ENCODE measurements around the gene CASP9. TPM values are rescaled to one million over a fixed set of nuclear protein-coding genes. Genes with fewer than 3 reads are reported as not detected.

CASP9 gene
- total RNA-seq, 4 donors from 2014 or later, result 8.8 to 22.6 (median 15.5) TPM

GRCh38 chr1:15444468-15445389 is 79.3 kb downstream of the CASP9 start:
- WGBS, 2 donors, result 84 to 85% methylated on average over 5 to 6 of the region's 17 CpGs
- Histone ChIP-seq H3K27me3 (peaks cover 0 to 17% (median 0%) of the 10 kb centered on the region in 4 donors), H3K9me3 (no peaks in the 10 kb centered on the region), H3K27ac (no peak overlapping the region), H3K4me1 (no peaks in the 10 kb centered on the region), H3K36me3 (no peaks in the 10 kb centered on the region), H3K4me3 (no peak overlapping the region)
- DNase-seq, result no peak
- no peak for TF ChIP-seq POLR2A (IDR thresholded peaks at IDR 0.05)
- TF ChIP-seq, protein P1, sequence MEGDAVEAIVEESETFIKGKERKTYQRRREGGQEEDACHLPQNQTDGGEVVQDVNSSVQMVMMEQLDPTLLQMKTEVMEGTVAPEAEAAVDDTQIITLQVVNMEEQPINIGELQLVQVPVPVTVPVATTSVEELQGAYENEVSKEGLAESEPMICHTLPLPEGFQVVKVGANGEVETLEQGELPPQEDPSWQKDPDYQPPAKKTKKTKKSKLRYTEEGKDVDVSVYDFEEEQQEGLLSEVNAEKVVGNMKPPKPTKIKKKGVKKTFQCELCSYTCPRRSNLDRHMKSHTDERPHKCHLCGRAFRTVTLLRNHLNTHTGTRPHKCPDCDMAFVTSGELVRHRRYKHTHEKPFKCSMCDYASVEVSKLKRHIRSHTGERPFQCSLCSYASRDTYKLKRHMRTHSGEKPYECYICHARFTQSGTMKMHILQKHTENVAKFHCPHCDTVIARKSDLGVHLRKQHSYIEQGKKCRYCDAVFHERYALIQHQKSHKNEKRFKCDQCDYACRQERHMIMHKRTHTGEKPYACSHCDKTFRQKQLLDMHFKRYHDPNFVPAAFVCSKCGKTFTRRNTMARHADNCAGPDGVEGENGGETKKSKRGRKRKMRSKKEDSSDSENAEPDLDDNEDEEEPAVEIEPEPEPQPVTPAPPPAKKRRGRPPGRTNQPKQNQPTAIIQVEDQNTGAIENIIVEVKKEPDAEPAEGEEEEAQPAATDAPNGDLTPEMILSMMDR (IDR thresholded peaks at IDR 0.05), result no peak
- intact Hi-C loops (cut with DNase I), result no loop called here

DNA sequence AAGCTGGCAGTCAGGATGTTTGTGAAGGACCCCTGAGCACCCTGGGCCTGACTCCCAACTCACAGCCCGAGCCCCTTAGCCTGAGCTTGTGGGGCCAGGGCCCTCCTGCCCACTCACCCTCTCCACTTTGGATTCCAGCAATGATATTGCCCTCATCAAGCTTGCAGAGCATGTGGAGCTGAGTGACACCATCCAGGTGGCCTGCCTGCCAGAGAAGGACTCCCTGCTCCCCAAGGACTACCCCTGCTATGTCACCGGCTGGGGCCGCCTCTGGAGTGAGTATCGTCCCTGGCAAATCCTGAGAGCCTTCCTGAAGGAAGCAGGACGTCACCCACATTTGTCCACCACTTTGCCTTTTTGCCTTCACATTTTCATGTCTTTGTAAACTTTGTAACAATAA is 80.7 kb downstream of the CASP9 start:
- Histone ChIP-seq H3K4me1 (no peaks in the 10 kb centered on the region), H3K27me3 (peaks cover 0 to 17% (median 0%) of the 10 kb centered on the region in 4 donors), H3K9me3 (no peaks in the 10 kb centered on the region), H3K27ac (no peak overlapping the region), H3K4me3 (no peak overlapping the region), H3K36me3 (no peaks in the 10 kb centered on the region)
- TF ChIP-seq, protein P1 (IDR thresholded peaks at IDR 0.05), result no peak
- TF ChIP-seq POLR2A (IDR thresholded peaks at IDR 0.05), result no peak
- WGBS, 2 donors, result 73 to 75% methylated on average over 3 to 4 of the region's 5 CpGs
- intact Hi-C loops (cut with DNase I), result no loop called here
- no peak for DNase-seq

DNA sequence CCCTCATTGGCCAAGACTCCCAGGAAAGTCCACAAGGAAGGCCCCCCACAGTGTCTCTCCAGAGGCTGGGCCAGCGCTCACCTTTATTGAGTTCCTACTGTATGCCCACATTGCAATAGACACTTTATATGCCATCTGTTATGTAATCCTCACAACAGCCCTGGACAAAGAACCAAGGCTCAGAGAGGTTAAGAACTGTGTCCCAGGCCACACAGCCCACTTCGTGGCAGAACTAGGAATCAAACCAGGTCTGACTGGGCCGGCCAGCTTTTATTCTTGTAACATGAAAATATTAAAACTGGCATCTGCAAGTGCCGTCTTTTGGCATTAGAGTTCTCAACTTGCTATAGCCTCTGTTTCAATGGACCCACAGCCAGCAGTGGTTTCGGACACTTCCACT is 81.3 kb downstream of the CASP9 start:
- no peak for TF ChIP-seq POLR2A (IDR thresholded peaks at IDR 0.05)
- TF ChIP-seq, protein P1 (IDR thresholded peaks at IDR 0.05), result no peak
- WGBS, 2 donors, result 81 to 84% methylated on average over 5 of the region's 5 CpGs
- H3K9me3 ChIP-seq, result no peaks in the 10 kb centered on the region
- DNase-seq, result no peak
- H3K36me3 ChIP-seq, result no peaks in the 10 kb centered on the region
- H3K27ac ChIP-seq, result no peak overlapping the region
- intact Hi-C loops (cut with DNase I), result no loop called here
- no peaks in the 10 kb centered on the region for H3K4me1 ChIP-seq
- peaks cover 0 to 16% (median 0%) of the 10 kb centered on the region in 4 donors for H3K27me3 ChIP-seq
- no peak overlapping the region for H3K4me3 ChIP-seq

DNA sequence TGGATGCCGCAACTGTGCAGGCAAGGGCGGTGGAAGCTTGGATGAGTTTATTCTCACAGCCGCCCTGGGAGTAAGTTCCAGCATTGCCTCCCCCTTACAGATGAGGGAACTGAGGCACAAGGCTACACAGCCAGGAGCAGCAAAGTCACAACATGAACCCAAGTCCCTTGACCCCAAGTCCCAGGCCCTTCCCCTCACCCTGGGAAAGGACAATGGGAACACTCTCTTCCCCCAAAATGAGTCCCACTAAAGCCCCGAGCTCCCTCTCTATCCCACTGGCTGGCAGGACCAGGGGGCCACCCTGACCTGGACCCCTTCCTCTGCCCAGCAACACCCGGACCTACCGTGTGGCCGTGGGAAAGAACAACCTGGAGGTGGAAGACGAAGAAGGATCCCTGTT is 81.9 kb downstream of the CASP9 start:
- Histone ChIP-seq H3K4me3 (no peak overlapping the region), H3K9me3 (no peaks in the 10 kb centered on the region), H3K27me3 (peaks cover 0 to 12% (median 0%) of the 10 kb centered on the region in 4 donors), H3K27ac (no peak overlapping the region), H3K4me1 (no peaks in the 10 kb centered on the region), H3K36me3 (no peaks in the 10 kb centered on the region)
- DNase-seq, result no peak
- WGBS, 2 donors, result 85 to 86% methylated on average over 5 to 7 of the region's 8 CpGs
- no peak for TF ChIP-seq POLR2A (IDR thresholded peaks at IDR 0.05)
- TF ChIP-seq, protein P1 (IDR thresholded peaks at IDR 0.05), result no peak
- intact Hi-C loops (cut with DNase I), result no loop called here

Small RNA genes lying within 50 kb of the gene (small RNA-seq; reads per million reads assigned to genes)
- 0 to 0.15 (median 0) reads per million in 4 donors for gene SCARNA21B

Other genes with a start within 250 kb of the CASP9 start
- gene EFHD2, start 114.3 kb downstream of the CASP9 start, total RNA-seq, result 10 to 100 TPM; 47.5 to 79.5 (median 61.0) TPM
- gene CTRC, start 85.8 kb downstream of the CASP9 start, total RNA-seq, result not detected
- not detected for gene CELA2A, start 67.5 kb downstream of the CASP9 start, total RNA-seq
- gene CELA2B, start 48.1 kb downstream of the CASP9 start, total RNA-seq, result not detected
- gene DNAJC16, start 2.6 kb upstream of the CASP9 start, total RNA-seq, result 10 to 100 TPM in 3 of 4 donors, 1 to 10 TPM in 1; 10.0 to 20.9 (median 14.2) TPM
- gene AGMAT, start 60.8 kb upstream of the CASP9 start, total RNA-seq, result 1 to 10 TPM in 1 of 4 donors, under 1 TPM in 3; 0.27 to 1.7 (median 0.59) TPM
- gene DDI2, start 93.2 kb upstream of the CASP9 start, total RNA-seq, result 10 to 100 TPM; 20.6 to 62.9 (median 48.3) TPM
- 10 to 100 TPM; 34.6 to 57.9 (median 42.4) TPM for gene PLEKHM2, start 160.1 kb upstream of the CASP9 start, total RNA-seq
- 1 to 10 TPM in 2 of 4 donors, under 1 TPM in 2; 0.44 to 1.1 (median 0.83) TPM for gene SLC25A34, start 212.0 kb upstream of the CASP9 start, total RNA-seq
- gene TMEM82, start 218.3 kb upstream of the CASP9 start, total RNA-seq, result not detected
- 10 to 100 TPM; 28.2 to 46.0 (median 29.4) TPM for gene FBLIM1, start 234.6 kb upstream of the CASP9 start, total RNA-seq